Measurements from ENCODE around the gene ZNF808. TPM values are rescaled to one million over a fixed set of nuclear protein-coding genes. Genes with fewer than 3 reads are reported as not detected.
A peak's percentile ranks its signal among the peaks of the same experiment; 100 is the strongest.
"Not testable (repeated sequence)": the region's sequence is repeated elsewhere in the genome, so short reads cannot be mapped to it uniquely, and the experiment has no call there.

Gene ZNF808
- total and polyA plus RNA-seq, 5 donors = 9.0 to 34.2 (median 29.6) TPM

- DNase-seq (no peak), ATAC-seq (no peak)
- no peak overlapping the region for H3K4me3 ChIP-seq (ENCODE audit: low read length)
- 98% methylated on average over 5 of the region's 5 CpGs for WGBS
- no peak overlapping the region for H3K27ac ChIP-seq (ENCODE audit: low read length)
- no peaks in the 10 kb centered on the region for H3K27me3 ChIP-seq (ENCODE audit: control insufficient read depth, insufficient read depth)
- peaks cover 2% of the 10 kb centered on the region for H3K9me3 ChIP-seq (ENCODE audit: control insufficient read depth, low read length)
- intact Hi-C loops (cut with DNase I) = no loop called here
- H3K4me1 ChIP-seq (ENCODE audit: control insufficient read depth, insufficient read depth, low read length) = no peaks in the 10 kb centered on the region
These were observed 20.2 kb upstream of the ZNF808 start for GRCh38 chr19:52507266-52507665.

DNA sequence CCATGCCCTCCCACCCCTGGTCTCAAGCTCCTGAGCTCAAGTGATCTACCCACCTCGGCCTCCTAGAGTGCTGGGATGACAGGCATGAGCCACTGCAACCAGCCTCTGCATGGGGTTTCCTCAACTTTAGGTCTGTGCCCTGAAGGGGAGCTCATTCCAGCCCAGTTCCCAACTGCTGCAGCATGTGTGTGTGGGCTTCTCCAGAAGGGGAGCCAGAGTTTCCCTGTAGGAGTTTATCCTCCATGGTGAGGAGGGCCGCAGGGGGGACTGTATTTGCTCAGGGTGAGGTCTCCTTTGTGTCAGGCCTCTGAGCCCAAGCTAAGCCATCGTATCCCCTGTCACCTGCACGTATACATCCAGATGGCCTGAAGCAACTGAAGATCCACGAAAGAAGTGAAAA, 11.3 kb upstream of the ZNF808 start:
- intact Hi-C loops (cut with DNase I) = no loop called here
- H3K4me1 ChIP-seq (ENCODE audit: control insufficient read depth, insufficient read depth, low read length) = no peaks in the 10 kb centered on the region
- no peak for DNase-seq
- no peak overlapping the region for H3K27ac ChIP-seq (ENCODE audit: low read length)
- H3K9me3 ChIP-seq (ENCODE audit: control insufficient read depth, low read length) = no peaks in the 10 kb centered on the region
- no peak for ATAC-seq
- no peak overlapping the region for H3K4me3 ChIP-seq (ENCODE audit: low read length)
- no peaks in the 10 kb centered on the region for H3K27me3 ChIP-seq (ENCODE audit: control insufficient read depth, insufficient read depth)
- 92% methylated on average over 5 of the region's 5 CpGs for WGBS

- no peak overlapping the region for H3K27ac ChIP-seq (ENCODE audit: low read length)
- 30% methylated on average over 2 of the region's 2 CpGs for WGBS
- H3K4me1 ChIP-seq (ENCODE audit: control insufficient read depth, insufficient read depth, low read length) = no peaks in the 10 kb centered on the region
- ATAC-seq (no peak), DNase-seq (no peak)
- H3K4me3 ChIP-seq (ENCODE audit: low read length) = no peak overlapping the region
- H3K27me3 ChIP-seq (ENCODE audit: control insufficient read depth, insufficient read depth) = no peaks in the 10 kb centered on the region
- no peaks in the 10 kb centered on the region for H3K9me3 ChIP-seq (ENCODE audit: control insufficient read depth, low read length)
- intact Hi-C loops (cut with DNase I) = no loop called here
These were observed 8.8 kb upstream of the ZNF808 start for GRCh38 chr19:52518646-52519045.

DNA sequence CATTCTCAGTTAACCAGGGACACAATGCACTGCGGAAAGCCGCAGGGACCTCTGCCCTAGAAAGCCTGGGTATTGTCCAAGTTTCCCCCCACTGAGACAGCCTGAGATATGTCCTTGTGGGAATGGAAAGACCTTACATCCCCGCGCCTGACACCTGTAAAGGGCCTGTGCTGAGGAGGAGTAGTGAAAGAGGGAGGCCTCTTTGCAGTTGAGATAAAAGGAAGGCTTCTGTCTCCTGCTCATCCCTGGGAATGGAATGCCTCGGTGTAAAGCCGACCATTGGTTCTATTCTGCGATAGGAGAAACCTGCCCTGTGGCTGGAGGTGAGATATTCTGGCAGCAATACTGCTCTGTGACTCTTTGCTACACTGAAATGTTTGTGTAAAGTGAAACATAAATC, 8.3 kb upstream of the ZNF808 start:
- intact Hi-C loops (cut with DNase I); H3K9me3 ChIP-seq (ENCODE audit: control insufficient read depth, low read length); DNase-seq; H3K27ac ChIP-seq (ENCODE audit: low read length); H3K27me3 ChIP-seq (ENCODE audit: control insufficient read depth, insufficient read depth); H3K4me1 ChIP-seq (ENCODE audit: control insufficient read depth, insufficient read depth, low read length); H3K4me3 ChIP-seq (ENCODE audit: low read length); ATAC-seq: not testable (repeated sequence)
- 51% methylated on average over 7 of the region's 7 CpGs for WGBS

DNA sequence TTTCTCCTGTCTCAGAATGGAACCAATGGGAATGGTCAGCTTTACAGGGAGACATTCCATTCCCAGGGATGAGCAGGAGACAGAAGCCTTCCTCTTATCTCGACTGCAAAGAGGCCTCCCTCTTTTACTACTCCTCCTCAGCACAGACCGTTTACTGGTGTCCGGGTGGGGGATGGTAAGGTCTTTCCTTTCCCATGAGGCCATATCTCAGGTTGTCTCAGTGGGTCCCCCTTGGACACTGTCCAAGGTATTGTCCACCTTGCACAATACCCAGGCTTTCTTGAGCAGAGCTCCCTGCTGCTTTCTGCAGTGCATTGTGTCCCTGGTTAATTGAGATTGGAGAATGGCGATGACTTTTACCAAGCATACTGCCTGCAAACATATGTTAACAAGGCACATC, 7.5 kb upstream of the ZNF808 start:
- no peaks in the 10 kb centered on the region for H3K27me3 ChIP-seq (ENCODE audit: control insufficient read depth, insufficient read depth)
- 26% methylated on average over 4 of the region's 4 CpGs for WGBS

GRCh38 chr19:52522551-52522950, 4.9 kb upstream of the ZNF808 start:
- ATAC-seq (no peak), DNase-seq (no peak)
- intact Hi-C loops (cut with DNase I) = no loop called here
- Histone ChIP-seq H3K9me3 (ENCODE audit: control insufficient read depth, low read length) (no peaks in the 10 kb centered on the region), H3K27ac (ENCODE audit: low read length) (no peak overlapping the region), H3K27me3 (ENCODE audit: control insufficient read depth, insufficient read depth) (no peaks in the 10 kb centered on the region), H3K4me3 (ENCODE audit: low read length) (no peak overlapping the region), H3K4me1 (ENCODE audit: control insufficient read depth, insufficient read depth, low read length) (no peaks in the 10 kb centered on the region)
- WGBS = 84% methylated on average over 14 of the region's 14 CpGs

More for the DNA sequence above, 7.5 kb upstream of the ZNF808 start:
- Histone ChIP-seq H3K4me3 (ENCODE audit: low read length) (no peak overlapping the region), H3K9me3 (ENCODE audit: control insufficient read depth, low read length) (no peaks in the 10 kb centered on the region), H3K27ac (ENCODE audit: low read length) (no peak overlapping the region), H3K4me1 (ENCODE audit: control insufficient read depth, insufficient read depth, low read length) (no peaks in the 10 kb centered on the region)
- no peak for DNase-seq
- intact Hi-C loops (cut with DNase I) = no loop called here
- ATAC-seq = no peak

DNA sequence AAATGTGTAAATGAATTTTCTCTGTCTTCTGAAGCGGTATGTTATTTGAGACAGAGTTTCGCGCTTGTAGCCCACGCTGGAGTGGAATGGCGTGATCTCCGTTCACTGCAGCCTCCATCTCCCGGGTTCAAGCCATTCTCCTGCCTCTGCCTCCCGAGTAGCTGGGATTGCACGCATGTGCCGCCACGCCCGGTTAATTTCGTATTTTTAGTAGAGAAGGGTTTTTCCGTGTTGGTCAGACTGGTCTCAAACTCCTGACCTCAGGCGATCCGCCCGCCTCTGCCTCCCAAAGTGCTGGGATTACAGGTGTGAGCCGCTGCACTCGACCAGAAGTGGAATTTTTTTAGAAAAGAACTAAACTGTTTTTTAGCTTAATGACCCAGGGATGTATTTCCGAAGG, 3.4 kb upstream of the ZNF808 start:
- DNase-seq = no peak
- Histone ChIP-seq H3K4me1 (ENCODE audit: control insufficient read depth, insufficient read depth, low read length) (no peaks in the 10 kb centered on the region), H3K9me3 (ENCODE audit: control insufficient read depth, low read length) (no peaks in the 10 kb centered on the region), H3K27ac (ENCODE audit: low read length) (no peak overlapping the region), H3K27me3 (ENCODE audit: control insufficient read depth, insufficient read depth) (no peaks in the 10 kb centered on the region), H3K4me3 (ENCODE audit: low read length) (no peak overlapping the region)
- 94% methylated on average over 20 of the region's 20 CpGs for WGBS
- intact Hi-C loops (cut with DNase I) = no loop called here
- no peak for ATAC-seq

DNA sequence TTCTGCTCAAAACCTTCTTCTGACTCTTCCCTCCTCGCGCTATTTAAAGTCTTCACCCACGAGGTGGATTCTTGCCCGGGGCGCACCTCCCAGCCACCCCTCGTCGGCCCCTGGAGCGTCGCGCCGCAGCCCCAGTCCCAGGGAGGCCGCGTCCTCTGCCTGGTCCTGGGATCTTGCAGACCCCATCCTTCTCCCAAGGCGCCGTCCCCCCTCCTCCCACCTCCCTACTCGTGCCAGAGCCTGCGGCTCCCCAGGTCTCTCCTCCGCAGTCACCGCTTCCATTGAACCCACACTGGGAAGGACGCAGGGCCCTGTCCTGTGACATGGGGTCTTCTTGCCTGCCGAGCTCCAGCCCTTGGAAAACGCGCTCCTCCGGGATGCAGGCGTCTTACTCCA, 486 bp downstream of the ZNF808 start:
- no peaks in the 10 kb centered on the region for H3K27me3 ChIP-seq (ENCODE audit: control insufficient read depth, insufficient read depth)
- intact Hi-C loops (cut with DNase I) = no loop called here
- ATAC-seq (peak; percentile 27 to 52), DNase-seq (peak; percentile 22 to 69 (median 62))
- H3K4me1 ChIP-seq (ENCODE audit: control insufficient read depth, insufficient read depth, low read length) = no peaks in the 10 kb centered on the region
- H3K27ac ChIP-seq (ENCODE audit: low read length) = peak overlapping the region; percentile 95
- H3K4me3 ChIP-seq (ENCODE audit: low read length) = peak overlapping the region; percentile 84
- WGBS = 1% methylated on average over 25 of the region's 25 CpGs
- H3K9me3 ChIP-seq (ENCODE audit: control insufficient read depth, low read length) = no peaks in the 10 kb centered on the region

- H3K27me3 ChIP-seq (ENCODE audit: control insufficient read depth, insufficient read depth) = no peaks in the 10 kb centered on the region
- 96% methylated on average over 2 of the region's 2 CpGs for WGBS
- H3K9me3 ChIP-seq (ENCODE audit: control insufficient read depth, low read length) = no peaks in the 10 kb centered on the region
- H3K4me1 ChIP-seq (ENCODE audit: control insufficient read depth, insufficient read depth, low read length) = peaks cover 4% of the 10 kb centered on the region
- H3K4me3 ChIP-seq (ENCODE audit: low read length) = no peak overlapping the region
- intact Hi-C loops (cut with DNase I) = no loop called here
- H3K27ac ChIP-seq (ENCODE audit: low read length) = no peak overlapping the region
- no peak for DNase-seq
- no peak for ATAC-seq
These were observed 5.0 kb downstream of the ZNF808 start for GRCh38 chr19:52532480-52532879.

GRCh38 chr19:52533901-52534300, 6.4 kb downstream of the ZNF808 start:
- 59% methylated on average over 5 of the region's 5 CpGs for WGBS
- intact Hi-C loops (cut with DNase I) = no loop called here
- H3K9me3 ChIP-seq (ENCODE audit: control insufficient read depth, low read length) = no peaks in the 10 kb centered on the region
- H3K4me1 ChIP-seq (ENCODE audit: control insufficient read depth, insufficient read depth, low read length) = peaks cover 4% of the 10 kb centered on the region
- no peak overlapping the region for H3K4me3 ChIP-seq (ENCODE audit: low read length)
- no peak overlapping the region for H3K27ac ChIP-seq (ENCODE audit: low read length)
- DNase-seq (no peak), ATAC-seq (peak in 1 of 2 donors; percentile 39)
- H3K27me3 ChIP-seq (ENCODE audit: control insufficient read depth, insufficient read depth) = no peaks in the 10 kb centered on the region

DNA sequence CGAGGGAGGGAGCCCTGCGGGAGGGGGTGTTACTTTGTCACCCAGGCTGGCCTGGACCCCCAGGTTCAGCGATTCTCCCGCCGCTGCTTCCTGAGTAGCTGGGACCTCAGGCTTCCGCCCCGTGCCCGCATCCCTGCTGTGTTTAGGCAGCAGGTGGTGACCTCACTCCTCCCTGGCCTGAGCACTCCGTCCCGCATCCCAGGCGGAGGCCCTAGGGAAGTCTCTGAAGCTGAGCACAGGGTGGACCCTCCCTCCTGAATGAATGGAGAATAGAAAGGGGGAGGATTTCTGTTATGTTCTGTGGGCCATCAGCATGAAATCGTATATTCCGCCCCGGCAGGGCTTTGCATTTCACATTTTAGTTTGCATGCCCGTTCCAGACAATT, 7.9 kb downstream of the ZNF808 start:
- WGBS = 4% methylated on average over 15 of the region's 15 CpGs
- intact Hi-C loops (cut with DNase I); H3K4me1 ChIP-seq (ENCODE audit: control insufficient read depth, insufficient read depth, low read length); H3K9me3 ChIP-seq (ENCODE audit: control insufficient read depth, low read length); H3K27me3 ChIP-seq (ENCODE audit: control insufficient read depth, insufficient read depth): not testable (repeated sequence)
- Histone ChIP-seq H3K27ac (ENCODE audit: low read length) (peak overlapping the region; percentile 38), H3K4me3 (ENCODE audit: low read length) (peak overlapping the region; percentile 69)
- DNase-seq (peak in 2 of 3 donors; percentile 24 to 69), ATAC-seq (peak in 1 of 2 donors; percentile 11)

GRCh38 chr19:52535771-52536447, 8.4 kb downstream of the ZNF808 start:
- intact Hi-C loops (cut with DNase I) = no loop called here

More at GRCh38 chr19:52535771-52536447, 8.4 kb downstream of the ZNF808 start:
- H3K4me3 ChIP-seq (ENCODE audit: low read length) = peak overlapping the region; percentile 69
- H3K27ac ChIP-seq (ENCODE audit: low read length) = peak overlapping the region; percentile 57
- no peaks in the 10 kb centered on the region for H3K27me3 ChIP-seq (ENCODE audit: control insufficient read depth, insufficient read depth)
- WGBS = 1% methylated on average over 50 of the region's 50 CpGs
- ATAC-seq = peak; percentile 98 to 99
- H3K4me1 ChIP-seq (ENCODE audit: control insufficient read depth, insufficient read depth, low read length) = peaks cover 4% of the 10 kb centered on the region
- peak; percentile 93 to 97 (median 96) for DNase-seq
- no peaks in the 10 kb centered on the region for H3K9me3 ChIP-seq (ENCODE audit: control insufficient read depth, low read length)
